ENCODE results near the gene CCDC78.
A peak's percentile ranks its signal among the peaks of the same experiment; 100 is the strongest.
"Not testable (repeated sequence)": the region's sequence is repeated elsewhere in the genome, so short reads cannot be mapped to it uniquely, and the experiment has no call there.

CCDC78 gene

DNA sequence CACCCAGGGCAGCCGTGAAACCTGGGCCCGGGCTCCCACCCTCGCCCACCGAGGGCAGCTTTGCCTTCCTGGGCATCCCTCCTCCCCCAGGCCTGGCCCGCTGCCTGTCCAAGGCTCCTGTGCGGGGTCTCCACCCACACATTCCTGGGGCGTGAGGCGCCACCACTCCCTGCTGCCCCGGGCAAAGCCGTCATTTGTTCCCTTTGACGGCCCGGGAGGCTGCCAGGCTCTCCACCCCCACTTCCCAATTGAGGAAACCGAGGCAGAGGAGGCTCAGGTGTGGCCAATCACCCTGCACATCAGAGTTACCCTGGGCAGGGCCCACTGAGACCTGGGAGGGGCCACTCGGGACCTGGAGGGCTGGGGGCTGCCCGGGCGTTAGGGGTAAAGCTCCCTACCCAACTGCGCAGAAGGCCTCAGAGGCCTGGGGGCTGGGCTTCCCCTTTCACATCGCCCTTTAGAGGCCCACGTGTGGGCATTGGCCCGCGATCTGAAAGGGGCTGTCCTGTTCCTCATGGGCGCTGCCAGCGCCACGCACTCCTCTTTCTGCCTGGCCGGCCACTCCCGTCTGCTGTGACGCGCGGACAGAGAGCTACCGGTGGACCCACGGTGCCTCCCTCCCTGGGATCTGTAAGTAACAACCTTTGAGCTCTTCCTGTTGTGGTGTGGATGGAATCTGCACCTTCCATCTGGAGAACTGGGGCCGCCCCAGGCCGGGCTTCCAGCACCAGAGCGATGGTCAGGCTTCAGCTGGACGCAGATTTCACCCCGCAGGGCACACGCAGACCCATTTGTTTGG, 34.5 kb upstream of the CCDC78 start, which contains the start of gene MSLN:
Gene MSLN, plus strand, starts transcription at position 190 of the 799 bp plus-strand sequence. CDS start 1,947 bp downstream, outside the sequence.
- no peak for DNase-seq

DNA sequence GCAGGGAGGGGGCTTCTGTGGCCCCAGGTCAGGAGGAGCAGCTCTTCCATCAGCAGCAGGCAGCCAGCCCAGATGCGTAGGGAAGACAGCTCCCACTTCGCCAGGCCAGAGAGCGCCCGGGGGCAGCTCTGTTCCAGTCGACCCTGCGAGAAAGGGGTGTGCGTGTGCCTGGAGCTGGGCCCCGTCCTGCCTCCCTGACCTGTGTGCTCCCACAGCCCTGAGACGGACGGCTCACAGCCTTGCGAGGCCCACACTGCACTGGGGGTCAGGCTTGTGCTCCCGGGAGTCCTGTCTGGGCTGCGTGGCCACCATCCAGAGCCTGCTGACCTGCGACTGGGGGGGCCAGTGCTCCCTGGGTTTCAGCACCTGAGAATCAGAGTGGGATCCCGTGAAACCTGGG, 33.8 kb upstream of the CCDC78 start:
- no peak for DNase-seq

DNA sequence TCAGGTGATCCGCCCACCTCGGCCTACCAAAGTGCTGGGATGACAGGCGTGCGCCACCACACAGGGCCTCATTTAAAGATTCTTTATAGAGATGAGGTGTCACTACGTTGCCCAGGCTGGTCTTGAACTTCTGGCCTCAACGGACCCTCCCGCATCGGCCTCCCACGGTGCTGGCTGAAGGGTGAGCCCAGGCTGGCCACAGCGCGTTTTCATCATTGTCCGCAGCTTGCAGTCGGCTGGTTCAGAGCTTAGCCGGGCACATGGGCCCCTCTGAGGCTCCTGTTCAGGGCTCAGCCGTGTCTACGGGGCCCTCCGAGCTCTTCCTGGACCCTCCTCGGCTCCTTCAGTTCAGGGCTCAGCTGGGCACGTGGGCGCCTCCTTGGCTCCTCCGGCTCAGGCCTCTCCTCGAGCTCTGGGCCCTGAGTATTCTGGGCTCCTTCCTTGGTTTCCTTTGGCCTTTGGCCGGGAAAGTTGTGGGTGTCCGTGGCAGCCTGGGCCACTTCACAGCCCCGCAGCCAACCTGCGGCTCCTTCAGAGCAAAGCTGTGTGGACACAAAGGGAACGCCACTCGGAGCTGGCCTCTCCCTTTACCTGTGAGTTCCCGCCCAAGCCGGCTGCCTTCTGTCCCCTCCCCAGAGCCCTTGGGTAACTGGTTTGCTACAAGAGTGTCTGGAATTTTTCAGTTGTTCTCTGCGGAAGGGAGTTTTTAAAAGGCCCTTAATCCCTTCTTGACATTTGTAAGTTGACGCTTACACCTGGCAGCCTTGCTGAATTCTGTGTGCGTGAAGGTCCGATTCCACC, 33.1 kb upstream of the CCDC78 start:
- no peak for DNase-seq

DNA sequence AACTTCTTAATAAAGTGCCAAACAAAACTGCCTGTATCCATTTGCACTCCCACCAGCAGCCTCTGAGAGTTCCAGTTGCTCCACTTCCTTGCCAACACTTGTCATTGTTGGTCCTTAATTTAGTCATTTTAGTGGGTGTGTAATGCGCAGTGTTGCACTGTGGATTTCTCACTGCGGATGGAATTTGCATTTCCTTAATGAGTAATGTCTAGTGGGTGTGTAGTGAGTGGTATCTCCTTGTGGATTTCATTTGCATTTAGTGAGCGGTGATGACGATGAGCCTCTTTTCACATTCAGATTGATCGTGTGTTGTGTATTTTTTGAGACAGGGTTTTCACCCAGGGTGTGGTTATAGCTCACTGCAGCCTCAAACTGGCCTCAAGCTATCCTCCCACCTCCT, 30.2 kb upstream of the CCDC78 start:
- DNase-seq: no peak

DNA sequence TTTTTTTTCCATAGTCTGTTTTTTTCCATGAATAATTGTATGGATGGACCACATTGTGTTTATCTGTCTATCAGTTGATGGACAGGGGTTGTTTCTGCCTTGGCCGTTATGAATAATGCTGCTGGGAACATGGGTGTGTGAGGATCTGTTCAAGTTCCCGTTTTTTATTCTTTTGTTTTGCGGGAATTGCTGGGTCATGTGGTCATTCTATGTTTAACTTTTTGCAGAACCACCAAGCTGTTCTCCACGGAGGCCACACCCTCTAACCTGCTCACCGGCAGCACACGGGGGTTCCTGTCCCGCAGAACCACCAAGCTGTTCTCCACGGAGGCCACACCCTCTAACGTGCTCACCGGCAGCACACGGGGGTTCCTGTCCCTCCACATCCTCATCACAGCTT, 28.4 kb upstream of the CCDC78 start:
- no peak for DNase-seq

DNA sequence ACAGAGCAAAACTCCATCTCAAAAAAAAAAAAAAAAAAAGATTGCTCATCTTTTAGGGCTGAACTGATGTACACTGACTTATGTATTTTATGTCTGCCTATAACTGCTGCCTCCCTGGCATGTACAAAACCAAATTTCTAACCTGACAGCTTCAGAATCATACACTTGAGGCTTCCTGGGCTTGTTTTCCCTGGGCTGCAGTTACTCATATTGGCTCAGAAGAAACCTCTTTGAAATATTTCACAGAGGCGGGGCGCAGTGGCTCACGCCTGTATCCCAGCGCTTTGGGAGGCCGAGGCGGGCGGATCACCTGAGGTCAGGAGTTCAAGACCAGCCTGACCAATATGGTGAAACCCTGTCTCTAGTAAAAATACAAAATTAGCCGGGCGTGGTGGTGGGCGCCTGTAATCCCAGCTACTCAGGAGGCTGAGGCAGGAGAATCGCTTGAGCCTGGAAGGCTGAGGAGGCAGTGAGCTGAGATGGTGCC, 27.9 kb upstream of the CCDC78 start:
- DNase-seq: not testable (repeated sequence)

DNA sequence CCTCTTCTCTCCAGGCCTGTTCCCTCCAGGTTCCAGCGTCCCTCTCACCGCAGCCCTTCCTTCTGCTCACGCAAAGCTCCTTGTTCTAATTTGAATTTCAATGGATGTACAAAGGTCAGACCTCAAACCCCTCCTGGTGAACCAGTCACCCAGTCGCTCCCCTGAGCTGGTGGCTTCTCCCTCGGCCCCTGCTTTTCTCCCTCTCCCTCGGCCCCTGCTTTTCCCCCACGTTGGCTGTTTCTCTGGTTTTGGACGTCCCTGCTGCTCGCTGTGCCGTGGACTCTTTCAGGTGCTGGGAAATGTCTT, 25.7 kb upstream of the CCDC78 start:
- no peak for DNase-seq

DNA sequence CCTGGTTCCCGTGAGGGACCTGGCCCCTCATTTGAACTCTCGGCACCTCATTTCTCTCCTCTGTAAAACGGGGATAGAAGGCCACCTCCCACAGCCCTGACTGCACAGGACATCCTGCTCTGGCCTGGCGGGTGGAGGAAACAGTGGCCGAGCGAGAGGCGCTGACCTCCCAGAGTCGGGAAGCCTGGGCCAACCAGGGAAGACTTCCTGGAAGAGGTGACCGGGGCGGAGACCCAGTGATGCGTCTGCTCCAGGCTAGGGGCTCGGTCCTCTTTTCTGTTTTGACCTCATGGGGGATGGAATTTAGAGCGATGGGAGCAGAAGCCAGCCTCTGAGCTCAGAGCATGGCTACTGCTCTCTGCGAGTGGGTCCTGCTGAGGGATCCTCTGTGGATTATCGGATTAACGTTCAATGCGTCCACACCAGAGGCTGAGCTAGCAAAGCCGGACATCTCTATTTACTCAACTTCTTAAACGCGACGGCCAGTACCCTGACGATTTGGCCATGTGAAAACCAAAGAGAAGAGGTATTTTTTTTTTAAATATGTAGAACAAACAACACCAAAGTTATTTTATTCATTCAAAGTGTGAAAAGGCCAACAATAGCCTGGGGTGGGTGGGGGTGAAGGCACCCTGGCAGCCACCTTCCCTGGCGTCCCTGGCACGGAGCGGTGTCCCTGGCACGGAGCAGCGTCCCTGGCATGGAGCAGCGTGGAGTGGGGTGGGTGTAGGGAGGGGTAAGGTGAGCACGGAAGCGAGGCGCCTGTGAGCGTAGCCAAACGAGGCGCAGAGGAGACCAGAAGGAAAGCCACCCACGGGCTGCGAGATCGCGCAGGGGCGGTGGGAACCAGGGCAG, 25.1 kb upstream of the CCDC78 start:
- no peak for DNase-seq

DNA sequence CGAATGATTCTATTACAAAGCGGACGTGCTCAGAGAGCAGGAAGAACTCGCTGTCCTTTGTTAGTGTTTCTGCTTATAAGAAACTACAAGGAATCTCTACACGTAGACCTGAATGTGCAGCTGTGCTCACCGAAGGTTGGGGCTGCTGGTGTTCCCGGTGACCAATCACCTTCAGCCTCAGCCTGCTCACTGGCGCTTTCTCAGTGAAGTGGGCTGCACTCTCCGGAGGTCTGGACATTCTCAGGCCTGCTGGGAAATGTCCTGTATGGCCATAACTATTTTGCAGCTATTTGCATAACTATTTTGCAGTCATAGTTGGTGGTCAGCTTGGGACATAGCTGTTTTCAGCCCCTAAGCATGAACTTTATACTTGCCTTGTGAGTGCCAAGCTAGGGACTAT, 24.2 kb upstream of the CCDC78 start:
- no peak for DNase-seq

DNA sequence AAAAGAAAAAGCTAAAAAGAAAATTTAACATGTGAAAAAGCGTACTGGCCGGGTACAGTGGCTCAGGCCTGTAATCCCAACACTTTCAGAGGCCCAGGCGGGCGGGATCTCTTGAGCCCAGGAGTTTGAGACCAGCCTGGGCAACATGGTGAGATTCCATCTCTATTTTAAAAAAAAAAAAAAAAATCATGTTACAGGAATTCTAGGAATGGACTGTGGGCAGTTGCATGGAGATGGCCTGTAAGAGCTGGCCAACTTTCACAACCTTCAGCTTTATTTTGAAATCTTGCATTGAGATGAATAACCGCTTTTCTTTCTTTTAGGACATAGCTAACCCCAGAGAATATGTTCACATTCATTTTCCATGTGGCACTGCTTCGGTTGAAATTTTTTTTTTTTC, 22.8 kb upstream of the CCDC78 start:
- no peak for DNase-seq

DNA sequence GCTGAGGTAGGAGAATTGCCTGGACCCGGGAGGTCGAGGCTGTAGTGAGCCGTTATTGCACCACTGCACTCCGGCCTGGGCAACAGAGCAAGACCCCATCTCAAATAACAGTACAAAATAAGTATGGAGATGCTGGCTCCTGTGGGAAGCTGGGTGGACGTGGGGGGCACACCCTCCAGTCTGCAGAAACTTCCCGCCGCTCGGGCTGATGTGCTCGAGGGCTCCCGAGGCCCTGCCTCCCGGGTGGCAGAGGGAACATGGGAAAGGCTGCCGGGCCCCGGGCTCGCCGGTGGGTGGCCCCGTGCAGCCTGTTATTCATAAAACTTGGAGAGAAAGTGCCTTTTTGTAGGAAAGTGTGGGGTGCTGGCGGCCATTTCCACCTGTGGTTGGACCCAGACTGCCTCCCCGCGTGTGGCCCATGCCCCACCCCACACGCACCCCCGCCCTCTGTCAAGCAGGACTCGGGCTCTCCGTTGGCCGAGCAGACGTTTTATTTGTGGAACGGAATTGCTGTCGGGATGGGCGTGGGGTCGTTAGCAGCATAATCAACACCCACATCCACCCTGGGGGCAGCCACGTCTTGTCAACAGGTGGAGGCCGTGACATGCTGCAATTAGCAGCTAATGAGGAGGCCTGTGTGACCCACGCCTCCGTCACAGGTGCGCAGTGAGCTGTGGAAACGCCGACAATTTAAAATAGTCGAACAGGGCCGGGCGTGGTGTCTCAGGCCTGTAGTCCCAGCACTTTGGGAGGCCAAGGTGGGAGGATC, 21.9 kb upstream of the CCDC78 start:
- DNase-seq: no peak

DNA sequence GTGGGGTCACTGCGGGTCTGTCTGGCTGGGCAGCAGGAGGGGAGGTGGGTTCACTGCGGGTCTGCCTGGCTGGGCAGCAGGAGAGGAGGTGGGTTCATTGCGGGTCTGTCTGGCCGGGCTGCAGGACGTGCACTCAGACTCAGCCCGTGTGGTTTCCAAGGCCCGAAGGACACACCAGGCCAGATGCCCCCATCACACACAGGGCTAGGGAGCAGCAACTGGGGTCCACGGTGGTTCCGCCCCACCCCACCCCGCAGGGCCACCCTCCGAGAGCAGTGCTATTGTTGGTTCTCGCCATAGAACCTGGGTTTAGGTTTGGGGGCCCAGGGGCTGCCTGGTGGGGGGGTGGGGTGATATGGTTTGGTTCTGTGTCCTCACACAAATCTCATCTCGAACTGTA, 20.4 kb upstream of the CCDC78 start:
- no peak for DNase-seq

DNA sequence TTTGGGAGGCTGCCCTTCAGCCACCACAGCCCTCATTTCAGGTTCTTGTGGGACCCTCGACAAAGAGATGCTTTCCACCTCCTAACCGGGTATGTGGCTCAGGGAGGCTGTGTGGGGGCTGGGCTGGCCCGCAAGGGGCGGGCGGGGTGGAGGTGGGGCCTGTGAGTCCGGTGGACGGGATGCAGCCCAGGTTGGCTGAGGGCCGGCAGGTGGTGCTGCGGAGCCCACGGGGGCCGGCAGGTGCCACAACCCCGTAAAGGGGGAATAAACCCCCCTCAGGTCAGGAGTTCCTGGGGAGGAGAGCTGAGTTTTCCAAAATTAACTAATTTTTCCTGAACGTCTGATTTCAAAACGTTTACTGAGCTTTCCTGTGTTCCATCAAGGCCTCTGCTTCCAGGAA, 19.5 kb upstream of the CCDC78 start:
- no peak for DNase-seq

DNA sequence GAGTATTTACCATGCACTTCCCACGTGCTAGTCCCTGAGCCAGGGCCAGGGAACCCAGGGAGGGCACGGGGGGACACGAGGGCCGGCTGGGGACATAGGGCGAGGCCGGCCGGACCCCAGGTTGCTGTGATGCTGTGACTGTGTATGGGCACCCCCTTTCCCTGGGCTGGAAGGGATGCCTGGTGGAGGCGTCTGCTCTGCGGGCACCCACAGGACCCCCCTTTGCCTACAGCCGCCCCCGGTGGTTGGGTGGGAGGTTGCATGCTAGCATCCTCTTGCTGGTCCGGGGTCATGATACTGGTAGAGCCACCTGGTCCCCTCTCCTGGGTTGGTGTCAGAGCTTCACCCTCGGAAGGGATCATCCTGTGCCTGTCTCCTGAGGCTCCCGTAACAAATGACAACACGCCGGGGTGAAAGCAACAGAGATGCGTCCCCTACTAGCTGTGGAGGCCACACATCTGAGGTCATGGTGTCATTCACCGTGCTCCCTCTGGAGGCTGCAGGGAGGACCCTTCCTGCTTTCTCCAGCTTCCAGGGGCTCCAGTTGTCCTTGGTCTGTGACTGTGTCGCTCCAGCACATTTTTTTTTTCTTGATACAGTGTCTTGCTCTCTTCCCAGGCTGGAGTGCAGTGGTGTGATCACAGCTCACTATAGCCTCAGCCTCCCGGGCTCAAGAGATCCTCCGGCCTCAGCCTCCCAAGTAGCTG, 17.7 kb upstream of the CCDC78 start:
- no peak for DNase-seq

DNA sequence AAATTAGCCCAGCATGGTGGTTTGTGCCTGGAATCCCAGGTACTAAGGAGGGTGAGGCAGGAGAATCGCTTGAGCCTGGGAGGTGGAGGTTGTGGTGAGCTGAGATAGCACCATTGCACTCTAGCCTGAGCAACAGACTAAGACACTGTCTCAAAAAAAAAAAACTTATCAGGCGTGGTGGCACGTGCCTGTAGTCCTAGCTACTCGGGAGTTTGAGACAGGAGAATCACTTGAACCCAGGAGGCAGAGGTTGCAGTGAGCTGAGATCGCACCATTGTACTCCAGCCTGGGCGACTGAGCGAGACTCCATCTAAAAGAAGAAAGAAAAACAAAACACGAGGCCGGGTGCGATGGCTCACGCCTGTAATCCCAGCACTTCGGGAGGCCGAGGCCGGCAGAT, 16.7 kb upstream of the CCDC78 start:
- DNase-seq: not testable (repeated sequence)

DNA sequence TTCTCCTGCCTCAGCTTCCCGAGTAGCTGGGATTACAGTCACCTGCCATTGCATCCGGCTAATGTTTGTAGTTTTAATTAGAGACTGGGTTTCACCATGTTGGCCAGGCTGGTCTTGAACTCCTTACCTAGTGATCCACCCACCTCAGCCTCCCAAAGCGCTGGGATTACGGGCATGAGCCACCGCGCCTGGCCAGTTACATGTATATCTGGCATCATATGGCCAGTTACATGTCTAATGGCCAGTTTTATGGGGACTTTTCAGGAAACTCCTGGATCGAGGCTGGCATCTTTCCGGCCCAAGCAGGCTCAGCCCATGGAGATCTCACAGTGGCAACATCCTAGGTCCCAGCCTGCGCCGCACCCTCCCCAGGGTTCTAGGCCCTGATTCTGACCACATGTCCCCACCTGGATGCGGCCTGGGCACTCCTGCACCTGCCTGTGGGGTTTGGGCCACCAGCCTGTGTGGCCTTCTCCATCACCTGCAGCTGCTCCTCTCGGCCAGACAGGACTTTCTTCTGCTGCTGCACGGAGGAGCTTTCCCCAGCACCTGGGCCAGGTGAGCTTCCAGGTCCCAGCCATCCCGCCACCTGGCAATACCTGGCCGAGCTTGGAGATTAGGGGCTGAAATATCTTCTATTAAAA, 15.9 kb upstream of the CCDC78 start:
- no peak for DNase-seq

DNA sequence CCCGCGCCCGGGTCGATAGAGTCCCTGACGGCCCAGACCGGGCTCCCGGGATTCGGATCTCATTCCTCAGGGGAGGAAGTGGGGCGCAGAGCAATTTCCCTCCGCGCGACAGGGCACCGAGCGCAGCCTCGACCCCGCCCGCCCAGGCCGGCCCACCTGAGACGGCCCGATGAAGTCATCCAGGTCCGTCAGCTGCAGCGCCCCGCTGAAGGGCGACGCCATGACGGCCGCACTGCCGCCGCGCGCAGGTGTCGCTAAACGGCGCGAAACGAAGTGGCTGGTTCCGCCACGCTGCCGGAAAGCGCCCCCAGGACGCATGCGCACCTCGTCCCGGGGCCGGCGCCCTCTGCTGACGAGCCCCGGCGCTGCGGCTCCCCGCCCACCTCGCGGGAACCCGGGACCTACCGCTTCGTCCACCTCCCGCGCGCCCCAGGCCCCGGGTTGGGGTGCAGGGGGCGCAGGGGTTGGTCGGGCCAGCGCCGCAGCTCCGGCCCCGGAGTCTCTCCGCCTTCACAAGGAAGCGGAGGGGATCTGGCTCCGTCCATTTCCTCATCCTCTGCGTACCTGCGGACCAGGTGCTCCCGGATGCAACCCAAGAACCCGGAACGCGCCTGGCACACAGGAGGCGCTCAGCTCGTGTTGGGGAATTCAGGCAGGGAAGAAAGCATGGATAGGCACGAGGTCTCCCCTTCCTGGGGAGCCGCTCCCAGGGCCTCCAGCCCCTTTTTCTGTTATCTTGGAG, 14.7 kb upstream of the CCDC78 start, which contains the start of gene CIAO3:
Gene CIAO3, minus strand, starts transcription at position 234 of the 742 bp plus-strand sequence. Its CDS starts 12 bp downstream, at position 222.
- peak; percentile 91 for DNase-seq

DNA sequence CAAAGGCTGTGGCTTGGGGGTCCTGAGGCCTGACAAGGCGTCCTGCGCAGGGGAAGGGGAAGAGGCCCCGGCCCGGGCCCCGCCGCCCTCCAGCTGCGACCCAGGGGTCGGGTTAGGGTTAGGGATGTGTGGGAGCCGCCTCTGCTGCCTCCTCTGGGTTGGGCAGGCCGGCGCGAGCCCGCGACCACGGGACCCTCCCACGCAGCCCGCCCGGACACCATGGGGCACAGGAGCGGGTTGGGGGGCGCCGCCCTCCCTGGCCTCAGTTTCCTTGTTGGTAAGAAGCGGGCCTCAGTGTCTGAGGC, 14.2 kb upstream of the CCDC78 start:
- DNase-seq: no peak

DNA sequence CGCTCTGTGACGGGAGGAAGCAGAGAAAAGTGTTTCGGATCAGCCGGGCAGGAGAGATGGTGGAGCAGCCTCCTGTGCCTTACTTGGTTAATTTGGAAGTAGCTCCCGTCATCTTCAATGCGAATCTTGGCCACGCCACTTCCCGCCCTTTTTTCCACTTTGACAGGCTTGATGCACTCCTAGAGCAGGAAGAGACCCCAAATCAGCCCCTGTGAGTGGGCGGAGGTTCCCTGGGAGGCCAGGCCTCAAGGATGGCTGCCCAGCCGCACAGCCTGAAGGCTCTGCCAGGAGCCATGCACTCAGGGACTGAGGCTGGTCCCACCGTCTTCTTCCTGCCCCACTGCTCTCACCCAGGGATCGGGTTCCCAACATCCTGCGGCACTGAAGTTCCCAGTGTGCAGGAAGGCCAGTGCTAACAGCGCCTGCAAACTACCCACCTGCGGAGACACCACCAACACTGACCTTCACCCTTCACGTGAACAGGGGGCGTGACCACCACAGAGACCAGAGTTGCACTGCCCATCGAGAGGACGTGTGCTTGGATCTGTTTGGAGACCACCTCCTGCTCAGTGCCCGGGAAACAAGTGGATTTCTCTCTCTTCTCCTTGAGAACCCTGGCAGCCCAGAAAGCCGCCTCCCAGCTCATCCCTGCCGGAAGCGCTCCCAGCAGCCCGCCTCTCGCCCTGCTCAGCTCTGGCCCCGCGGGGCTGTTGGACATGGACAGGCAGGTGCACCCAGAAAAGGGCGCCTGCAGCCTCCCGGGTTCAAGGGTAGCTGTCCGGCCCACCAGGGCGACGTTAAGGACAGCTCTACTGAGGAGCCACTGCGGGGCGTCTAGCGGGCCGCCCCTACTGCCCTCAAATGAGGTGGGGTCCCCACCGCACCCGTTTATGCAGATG, 13.6 kb upstream of the CCDC78 start:
- no peak for DNase-seq

All from activated CD8-positive, alpha-beta memory T cell treated with anti-CD3 and anti-CD28 coated beads, Interleukin-2, amount 50 U/mL, for 4 hours (primary cell).